Thyroid gland (tissue), 4 donors: Measurements from ENCODE around the gene SLC14A1.

ENCODE experiments used
- POLR2A ChIP-seq, 2 donors: fragments of 450-650 bp; IDR thresholded peaks; one replicate each; pipeline ENCODE4 v1.6.1; 2017; ENCODE audit warnings: antibody characterized with exemption in 2 of 2, mild to moderate bottlenecking in 2 of 2, moderate library complexity in 1 of 2
- TF ChIP-seq, protein P1 (sequence below), 6 experiments: fragments of 200-600 bp in 3 of 6; fragments of 450-650 bp in 3 of 6; sonication (generic) in 3 of 6; IDR thresholded peaks; one replicate each; pipeline ENCODE4 v1.5.1; 2016 to 2019; ENCODE audit warnings: antibody characterized with exemption in 6 of 6, mild to moderate bottlenecking in 2 of 6, inconsistent platforms in 1 of 6, moderate library complexity in 1 of 6

DNA sequence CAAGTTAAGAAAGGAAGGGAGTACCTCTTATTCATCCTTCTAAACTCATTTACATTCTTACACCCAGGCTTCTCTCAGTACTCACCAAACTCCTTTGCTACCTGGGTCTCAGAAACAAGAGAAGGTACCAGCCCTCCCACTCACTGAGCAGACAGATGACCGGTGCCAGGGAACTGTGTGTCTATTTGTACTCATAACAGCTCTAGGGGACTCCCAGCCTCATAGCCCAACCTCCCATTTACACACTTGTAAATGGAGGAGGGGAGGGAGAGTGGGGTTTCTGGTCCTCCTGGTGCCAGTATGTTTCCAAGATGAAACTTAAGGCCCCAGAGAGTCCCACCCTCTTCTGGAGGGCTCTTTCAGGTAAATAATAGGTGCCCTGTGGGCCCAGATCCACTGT lies 58.7 kb downstream of the SLC14A1 start:
- TF ChIP-seq, protein P1, sequence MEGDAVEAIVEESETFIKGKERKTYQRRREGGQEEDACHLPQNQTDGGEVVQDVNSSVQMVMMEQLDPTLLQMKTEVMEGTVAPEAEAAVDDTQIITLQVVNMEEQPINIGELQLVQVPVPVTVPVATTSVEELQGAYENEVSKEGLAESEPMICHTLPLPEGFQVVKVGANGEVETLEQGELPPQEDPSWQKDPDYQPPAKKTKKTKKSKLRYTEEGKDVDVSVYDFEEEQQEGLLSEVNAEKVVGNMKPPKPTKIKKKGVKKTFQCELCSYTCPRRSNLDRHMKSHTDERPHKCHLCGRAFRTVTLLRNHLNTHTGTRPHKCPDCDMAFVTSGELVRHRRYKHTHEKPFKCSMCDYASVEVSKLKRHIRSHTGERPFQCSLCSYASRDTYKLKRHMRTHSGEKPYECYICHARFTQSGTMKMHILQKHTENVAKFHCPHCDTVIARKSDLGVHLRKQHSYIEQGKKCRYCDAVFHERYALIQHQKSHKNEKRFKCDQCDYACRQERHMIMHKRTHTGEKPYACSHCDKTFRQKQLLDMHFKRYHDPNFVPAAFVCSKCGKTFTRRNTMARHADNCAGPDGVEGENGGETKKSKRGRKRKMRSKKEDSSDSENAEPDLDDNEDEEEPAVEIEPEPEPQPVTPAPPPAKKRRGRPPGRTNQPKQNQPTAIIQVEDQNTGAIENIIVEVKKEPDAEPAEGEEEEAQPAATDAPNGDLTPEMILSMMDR (IDR thresholded peaks at IDR 0.05): no peak
- no peak for TF ChIP-seq POLR2A (IDR thresholded peaks at IDR 0.05)
